HepG2 (cell line): ENCODE results near the gene CRTAC1.

Source experiments
- CREM ChIP-seq, 2 experiments: sonication (generic) in 1 of 2; formaldehyde crosslinking in 1 of 2; IDR thresholded peaks; 2 replicates each; pipeline versions ENCODE4 v1.4.0 to v1.6.1; 2016 to 2020; ENCODE audit warnings: antibody characterized with exemption in 1 of 2, mild to moderate bottlenecking in 1 of 2, missing genetic modification reagents in 1 of 2
- EP300 ChIP-seq, 3 experiments: sonication (generic) in 1 of 3; formaldehyde crosslinking in 1 of 3; IDR thresholded peaks; 2 replicates each; pipeline versions ENCODE4 v1.5.1 to v1.6.1; 2011 to 2020; ENCODE audit warnings: low read depth in 2 of 3, low read length in 2 of 3, borderline replicate concordance in 1 of 3, improper control_type of control experiment in 1 of 3, mild to moderate bottlenecking in 1 of 3, missing genetic modification reagents in 1 of 3, moderate library complexity in 1 of 3
- FOXP1 ChIP-seq, 2 experiments: fragments of 450-650 bp in 1 of 2; IDR thresholded peaks; 2 replicates each; pipeline ENCODE4 v1.6.1; 2017 to 2018; ENCODE audit warnings: antibody characterized with exemption in 1 of 2
- HNF1A ChIP-seq, 2 experiments: sonication (generic) in 1 of 2; formaldehyde crosslinking in 1 of 2; IDR thresholded peaks; 2 replicates each; pipeline versions ENCODE4 v1.4.0 to v1.6.1; 2016 to 2020; ENCODE audit warnings: borderline replicate concordance in 1 of 2, low read depth in 1 of 2, mild to moderate bottlenecking in 1 of 2, missing genetic modification reagents in 1 of 2
- HNRNPL ChIP-seq: fragments of 200-400 bp; formaldehyde crosslinking; IDR thresholded peaks from 2 replicates; pipeline ENCODE4 v1.6.1; 2017; ENCODE audit warnings: mild to moderate bottlenecking, low read depth, low read length
- POLR2A ChIP-seq, 2 experiments: IDR thresholded peaks; 2 replicates each; pipeline ENCODE4 v1.6.1; 2011; ENCODE audit warnings: low read depth in 2 of 2, low read length in 2 of 2, mild to moderate bottlenecking in 1 of 2, moderate library complexity in 1 of 2; ENCODE audit not compliant: insufficient read depth in 1 of 2
- RAD21 ChIP-seq: fragments of 450-650 bp; formaldehyde crosslinking; IDR thresholded peaks from 2 replicates; pipeline ENCODE4 v1.5.0; 2020; ENCODE audit warnings: mild to moderate bottlenecking
- TAF1 ChIP-seq: sonication (generic); formaldehyde crosslinking; IDR thresholded peaks from 2 replicates; pipeline ENCODE4 v1.4.0; 2020; ENCODE audit warnings: missing genetic modification reagents
- ZNF121 ChIP-seq: sonication (generic); formaldehyde crosslinking; IDR thresholded peaks from 2 replicates; pipeline ENCODE4 v1.5.0; 2020; ENCODE audit warnings: mild to moderate bottlenecking, missing genetic modification reagents
- ZNF142 ChIP-seq: sonication (generic); formaldehyde crosslinking; IDR thresholded peaks from 2 replicates; pipeline ENCODE4 v1.4.0; 2020; ENCODE audit warnings: missing genetic modification reagents
- ZNF232 ChIP-seq: sonication (generic); formaldehyde crosslinking; IDR thresholded peaks from 2 replicates; pipeline ENCODE4 v1.4.0; 2020; ENCODE audit warnings: missing genetic modification reagents, borderline replicate concordance
- ZNF292 ChIP-seq: sonication (generic); formaldehyde crosslinking; IDR thresholded peaks from 2 replicates; pipeline ENCODE4 v1.8.1; 2022; ENCODE audit warnings: mild to moderate bottlenecking, low read depth, missing genetic modification reagents, borderline replicate concordance
- ZNF367 ChIP-seq: sonication (generic); formaldehyde crosslinking; IDR thresholded peaks from 2 replicates; pipeline ENCODE4 v1.4.0; 2020; ENCODE audit warnings: missing genetic modification reagents, borderline replicate concordance
- TF ChIP-seq, protein P1 (sequence below): sonication (generic); formaldehyde crosslinking; IDR thresholded peaks from 2 replicates; pipeline ENCODE4 v1.5.0; 2020; ENCODE audit warnings: mild to moderate bottlenecking, missing genetic modification reagents, moderate library complexity

DNA sequence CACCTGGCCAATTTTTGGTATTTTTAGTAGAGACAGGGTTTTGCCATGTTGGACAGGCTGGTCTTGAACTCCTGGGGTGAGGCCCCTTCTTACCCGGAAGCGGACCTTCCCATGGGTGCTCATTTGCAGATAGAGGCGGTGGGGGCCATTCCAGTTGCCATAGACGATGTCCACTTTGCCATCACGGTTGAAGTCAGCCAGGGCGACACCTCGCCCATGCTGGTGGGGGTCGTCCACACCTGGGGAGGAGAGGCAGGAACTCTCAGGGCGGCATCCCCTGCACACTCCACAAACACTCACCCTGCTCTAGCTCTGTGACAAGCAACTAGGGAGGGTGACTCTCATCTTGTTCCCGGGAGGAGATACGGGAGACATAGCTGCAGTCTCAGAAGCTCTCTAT lies 125.8 kb downstream of the CRTAC1 start:
- TF ChIP-seq RAD21 (no peak), FOXP1 (IDR thresholded peaks at IDR 0.05) (no peak), FOXP1 (CRISPR knock-in tag; IDR thresholded peaks at IDR 0.05) (no peak), EP300 (IDR thresholded peaks at IDR 0.05; ENCODE audit: low read depth in 2 of 2, low read length in 2 of 2) (no peak), EP300 (CRISPR knock-in tag; IDR thresholded peaks at IDR 0.05; ENCODE audit: borderline replicate concordance) (no peak), ZNF367 (CRISPR knock-in tag) (no peak), ZNF292 (no peak), HNRNPL (no peak), TAF1 (no peak), POLR2A (IDR thresholded peaks at IDR 0.05; ENCODE audit: insufficient read depth in 1 of 2, low read depth in 2 of 2, low read length in 2 of 2) (no peak), ZNF121 (CRISPR knock-in tag) (no peak), CREM (IDR thresholded peaks at IDR 0.05) (no peak), CREM (CRISPR knock-in tag; IDR thresholded peaks at IDR 0.05) (no peak), HNF1A (IDR thresholded peaks at IDR 0.05; ENCODE audit: low read depth) (no peak), HNF1A (CRISPR knock-in tag; IDR thresholded peaks at IDR 0.05; ENCODE audit: borderline replicate concordance) (no peak), ZNF232 (CRISPR knock-in tag) (no peak), ZNF142 (CRISPR knock-in tag) (no peak)
- TF ChIP-seq, protein P1, sequence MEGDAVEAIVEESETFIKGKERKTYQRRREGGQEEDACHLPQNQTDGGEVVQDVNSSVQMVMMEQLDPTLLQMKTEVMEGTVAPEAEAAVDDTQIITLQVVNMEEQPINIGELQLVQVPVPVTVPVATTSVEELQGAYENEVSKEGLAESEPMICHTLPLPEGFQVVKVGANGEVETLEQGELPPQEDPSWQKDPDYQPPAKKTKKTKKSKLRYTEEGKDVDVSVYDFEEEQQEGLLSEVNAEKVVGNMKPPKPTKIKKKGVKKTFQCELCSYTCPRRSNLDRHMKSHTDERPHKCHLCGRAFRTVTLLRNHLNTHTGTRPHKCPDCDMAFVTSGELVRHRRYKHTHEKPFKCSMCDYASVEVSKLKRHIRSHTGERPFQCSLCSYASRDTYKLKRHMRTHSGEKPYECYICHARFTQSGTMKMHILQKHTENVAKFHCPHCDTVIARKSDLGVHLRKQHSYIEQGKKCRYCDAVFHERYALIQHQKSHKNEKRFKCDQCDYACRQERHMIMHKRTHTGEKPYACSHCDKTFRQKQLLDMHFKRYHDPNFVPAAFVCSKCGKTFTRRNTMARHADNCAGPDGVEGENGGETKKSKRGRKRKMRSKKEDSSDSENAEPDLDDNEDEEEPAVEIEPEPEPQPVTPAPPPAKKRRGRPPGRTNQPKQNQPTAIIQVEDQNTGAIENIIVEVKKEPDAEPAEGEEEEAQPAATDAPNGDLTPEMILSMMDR (CRISPR knock-in tag): no peak
